Upper lobe of left lung (tissue), 6 donors: Measurements from ENCODE around the gene DLEC1. TPM values are rescaled to one million over a fixed set of nuclear protein-coding genes. Genes with fewer than 3 reads are reported as not detected.

Source experiments
- ATAC-seq, 2 donors: fragments of 200-7000 bp; cut with Tn5 transposase; one replicate each; pipeline ENCODE4 v1.9.1; 2022; ENCODE audit warnings: mild to moderate bottlenecking in 2 of 2, moderate library complexity in 2 of 2; ENCODE audit not compliant: low FRiP score in 2 of 2
- DNase-seq, 2 donors: peaks; one replicate each; pipeline ENCODE4 v3.0.0-alpha.2; 2019 to 2020
- H3K27ac ChIP-seq, 4 donors: fragments of 200-600 bp; sonication (generic); one replicate each; pipeline ENCODE4 v1.5.1; 2016 to 2019
- H3K27me3 ChIP-seq, 4 donors: fragments of 200-600 bp; sonication (generic); one replicate each; pipeline ENCODE4 v1.5.1; 2017 to 2019
- H3K36me3 ChIP-seq, 4 donors: fragments of 200-600 bp; sonication (generic); one replicate each; pipeline ENCODE4 v1.5.1; 2016 to 2019
- H3K4me1 ChIP-seq, 4 donors: fragments of 200-600 bp; sonication (generic); one replicate each; pipeline ENCODE4 v1.5.1; 2018 to 2019
- H3K4me3 ChIP-seq, 4 donors: fragments of 200-600 bp; sonication (generic); one replicate each; pipeline ENCODE4 v1.5.1; 2017 to 2019; ENCODE audit warnings: mild to moderate bottlenecking in 2 of 4, moderate library complexity in 1 of 4
- H3K9me3 ChIP-seq, 4 donors: fragments of 200-600 bp; sonication (generic); one replicate each; pipeline ENCODE4 v1.5.1; 2018 to 2019
- CTCF ChIP-seq, 6 experiments: fragments of 450-650 bp in 4 of 6; fragments of 200-600 bp in 2 of 6; sonication (generic) in 2 of 6; IDR thresholded peaks; one replicate each; pipeline ENCODE4 v1.5.1; 2016 to 2019; ENCODE audit warnings: antibody characterized with exemption in 6 of 6
- EP300 ChIP-seq, 4 donors: sonication (generic); formaldehyde crosslinking; IDR thresholded peaks; one replicate each; pipeline ENCODE4 v1.5.1; 2017; ENCODE audit warnings: antibody characterized with exemption in 4 of 4, control low read depth in 2 of 4
- POLR2A ChIP-seq, 4 donors: fragments of 450-650 bp; IDR thresholded peaks; one replicate each; pipeline ENCODE4 v1.5.1; 2016 to 2017; ENCODE audit warnings: antibody characterized with exemption in 4 of 4, mild to moderate bottlenecking in 2 of 4
- POLR2AphosphoS5 ChIP-seq, 2 donors: sonication (generic); formaldehyde crosslinking; IDR thresholded peaks; one replicate each; pipeline ENCODE4 v1.5.1; 2017; ENCODE audit warnings: antibody characterized with exemption in 2 of 2
- WGBS, 2 donors: methylation state at CpG; one replicate each; pipeline ENCODE4 v1.1.5; 2017 to 2018; 5-methylcytosine and 5-hydroxymethylcytosine counted together
- total RNA-seq, 6 donors: library from RNA; depleted of rRNA in 4 of 6; stranded (reverse); fragments of >200 nt in 4 of 6; gene quantifications; one replicate each; pipeline versions ENCODE4 v1.1.0 to v1.2.1, GENCODE V29; 2016 to 2021
- donor health status: DM: no; HTN: no; CAD: no; lungs with moderate emphysema.
- donor health status: DM: no; HTN: yes; CAD: no; lungs with severe emphysema.

The DLEC1 gene
- total RNA-seq, 6 donors from 2014 or later: 2.3 to 34.8 (median 14.3) TPM

GRCh38 chr3:38036286-38036685 lies 2.7 kb upstream of the DLEC1 start:
- TF ChIP-seq CTCF (IDR thresholded peaks at IDR 0.05): no peak
- TF ChIP-seq POLR2AphosphoS5 (IDR thresholded peaks at IDR 0.05): no peak
- no peak for TF ChIP-seq EP300 (IDR thresholded peaks at IDR 0.05)
- no peak for TF ChIP-seq POLR2A (IDR thresholded peaks at IDR 0.05)
- Histone ChIP-seq H3K27me3 (no peaks in the 10 kb centered on the region), H3K4me3 (no peak overlapping the region), H3K4me1 (peaks cover 14 to 26% (median 22%) of the 10 kb centered on the region in 4 donors), H3K27ac (no peak overlapping the region), H3K36me3 (no peaks in the 10 kb centered on the region), H3K9me3 (no peaks in the 10 kb centered on the region)
- no peak for DNase-seq
- ATAC-seq: no peak
- 89 to 90% methylated on average over 5 of the region's 5 CpGs for WGBS, 2 donors

- TF ChIP-seq CTCF (IDR thresholded peaks at IDR 0.05) (no peak), POLR2AphosphoS5 (IDR thresholded peaks at IDR 0.05) (no peak), POLR2A (IDR thresholded peaks at IDR 0.05) (no peak), EP300 (IDR thresholded peaks at IDR 0.05) (no peak)
- no peak overlapping the region for H3K4me3 ChIP-seq
- no peak for ATAC-seq
- no peaks in the 10 kb centered on the region for H3K36me3 ChIP-seq
- no peak for DNase-seq
- H3K9me3 ChIP-seq: no peaks in the 10 kb centered on the region
- peaks cover 13 to 21% (median 18%) of the 10 kb centered on the region in 4 donors for H3K4me1 ChIP-seq
- WGBS, 2 donors: 83 to 92% methylated on average over 3 of the region's 3 CpGs
- no peak overlapping the region for H3K27ac ChIP-seq
- no peaks in the 10 kb centered on the region for H3K27me3 ChIP-seq
Observed at GRCh38 chr3:38036906-38037305, 2.1 kb upstream of the DLEC1 start.

- Histone ChIP-seq H3K27ac (peak overlapping the region; percentile 26 to 74 (median 44)), H3K4me3 (peak overlapping the region in 2 of 4 donors; percentile 59 to 62), H3K36me3 (no peaks in the 10 kb centered on the region), H3K4me1 (peaks cover 13 to 21% (median 18%) of the 10 kb centered on the region in 4 donors), H3K9me3 (no peaks in the 10 kb centered on the region), H3K27me3 (no peaks in the 10 kb centered on the region)
- TF ChIP-seq EP300 (IDR thresholded peaks at IDR 0.05) (no peak), POLR2A (IDR thresholded peaks at IDR 0.05) (no peak), CTCF (IDR thresholded peaks at IDR 0.05) (no peak), POLR2AphosphoS5 (IDR thresholded peaks at IDR 0.05) (no peak)
- DNase-seq: no peak
- no peak for ATAC-seq
- WGBS, 2 donors: 66% methylated on average over 5 of the region's 5 CpGs
Observed at GRCh38 chr3:38038447-38038911, 529 bp upstream of the DLEC1 start.

- no peaks in the 10 kb centered on the region for H3K36me3 ChIP-seq
- peak; percentile 91 to 94 for ATAC-seq
- H3K4me1 ChIP-seq: peaks cover 13 to 21% (median 18%) of the 10 kb centered on the region in 4 donors
- peak in 1 of 2 donors; percentile 89 for DNase-seq
- no peaks in the 10 kb centered on the region for H3K9me3 ChIP-seq
- no peaks in the 10 kb centered on the region for H3K27me3 ChIP-seq
- peak overlapping the region in 3 of 4 donors; percentile 59 to 65 (median 62) for H3K4me3 ChIP-seq
- TF ChIP-seq CTCF (IDR thresholded peaks at IDR 0.05) (peak in 4 of 6 experiments; percentile 12 to 40 (median 19)), POLR2A (IDR thresholded peaks at IDR 0.05) (no peak), EP300 (IDR thresholded peaks at IDR 0.05) (no peak), POLR2AphosphoS5 (IDR thresholded peaks at IDR 0.05) (no peak)
- H3K27ac ChIP-seq: peak overlapping the region in 3 of 4 donors; percentile 26 to 74 (median 57)
- 29 to 35% methylated on average over 11 of the region's 11 CpGs for WGBS, 2 donors
Observed at GRCh38 chr3:38039899-38040261, 872 bp downstream of the DLEC1 start.

GRCh38 chr3:38040401-38040800 lies 1.4 kb downstream of the DLEC1 start:
- TF ChIP-seq EP300 (IDR thresholded peaks at IDR 0.05): no peak
- no peak for TF ChIP-seq POLR2A (IDR thresholded peaks at IDR 0.05)
- TF ChIP-seq CTCF (IDR thresholded peaks at IDR 0.05): no peak
- TF ChIP-seq POLR2AphosphoS5 (IDR thresholded peaks at IDR 0.05): no peak

More at GRCh38 chr3:38040401-38040800, 1.4 kb downstream of the DLEC1 start:
- Histone ChIP-seq H3K9me3 (no peaks in the 10 kb centered on the region), H3K4me1 (peaks cover 13 to 21% (median 18%) of the 10 kb centered on the region in 4 donors), H3K27ac (peak overlapping the region in 1 of 4 donors; percentile 74), H3K4me3 (peak overlapping the region in 1 of 4 donors; percentile 59), H3K27me3 (no peaks in the 10 kb centered on the region), H3K36me3 (no peaks in the 10 kb centered on the region)
- ATAC-seq: no peak
- WGBS, 2 donors: 91 to 94% methylated on average over 5 of the region's 5 CpGs
- no peak for DNase-seq
